SK-N-SH (cell line): ENCODE measurements around the gene EP400.
"Not testable (repeated sequence)": the region's sequence is repeated elsewhere in the genome, so short reads cannot be mapped to it uniquely, and the experiment has no call there.

ENCODE experiments used
- CTCF ChIP-seq: fragments of 200-600 bp; sonication (generic); IDR thresholded peaks from 2 replicates; pipeline ENCODE4 v1.6.1; 2017; ENCODE audit warnings: antibody characterized with exemption, mild to moderate bottlenecking, moderate library complexity
- FOXJ3 ChIP-seq: sonication (generic); formaldehyde crosslinking; IDR thresholded peaks from 2 replicates; pipeline ENCODE4 v1.5.1; 2020; ENCODE audit warnings: mild to moderate bottlenecking, missing genetic modification reagents
- FOXM1 ChIP-seq: IDR thresholded peaks from 2 replicates; pipeline ENCODE4 v1.4.0; 2012; ENCODE audit warnings: low read depth, mild to moderate bottlenecking
- GABPA ChIP-seq: IDR thresholded peaks from 2 replicates; pipeline ENCODE4 v1.4.0; 2012; ENCODE audit warnings: low read depth, mild to moderate bottlenecking
- MXI1 ChIP-seq: IDR thresholded peaks from 2 replicates; pipeline ENCODE4 v1.6.1; 2012; ENCODE audit warnings: mild to moderate bottlenecking, low read depth, low read length, improper control_type of control experiment
- NFIC ChIP-seq: IDR thresholded peaks from 2 replicates; pipeline ENCODE4 v1.4.0; 2012; ENCODE audit warnings: borderline replicate concordance
- NRF1 ChIP-seq: IDR thresholded peaks from 2 replicates; pipeline ENCODE4 v1.6.1; 2012; ENCODE audit warnings: low read depth, mild to moderate bottlenecking, low read length
- POLR2AphosphoS5 ChIP-seq: IDR thresholded peaks from 2 replicates; pipeline ENCODE4 v1.6.1; 2012; ENCODE audit warnings: low read depth, low read length
- RAD21 ChIP-seq: IDR thresholded peaks from 2 replicates; pipeline ENCODE4 v1.6.1; 2012; ENCODE audit warnings: mild to moderate bottlenecking, low read length
- TAF1 ChIP-seq: IDR thresholded peaks from 2 replicates; pipeline ENCODE4 v1.6.1; 2012; ENCODE audit warnings: low read depth, mild to moderate bottlenecking, low read length, moderate library complexity, borderline replicate concordance
- TEAD4 ChIP-seq: IDR thresholded peaks from 2 replicates; pipeline ENCODE4 v1.4.0; 2012; ENCODE audit warnings: mild to moderate bottlenecking, borderline replicate concordance; ENCODE audit not compliant: insufficient read depth
- YY1 ChIP-seq: IDR thresholded peaks from 2 replicates; pipeline ENCODE4 v1.4.0; 2012; ENCODE audit warnings: low read depth, mild to moderate bottlenecking
- ZBTB33 ChIP-seq: IDR thresholded peaks from 2 replicates; pipeline ENCODE4 v1.4.0; 2012; ENCODE audit warnings: low read depth, borderline replicate concordance

- TF ChIP-seq CTCF, result peak; percentile 45
- TF ChIP-seq NRF1; NFIC; MXI1; FOXM1; FOXJ3 (CRISPR knock-in tag); GABPA; TEAD4; POLR2AphosphoS5; TAF1; YY1: not testable (repeated sequence)
- TF ChIP-seq ZBTB33, result peak; percentile 80; the same call in 1 of the 2 replicates
- peak; percentile 30 for TF ChIP-seq RAD21
Measured at GRCh38 chr12:132051718-132052117, 102.0 kb downstream of the EP400 start.
